KOPT-K1 (cell line): Measurements from ENCODE around the gene PRSS8.
"Not testable (repeated sequence)": the region's sequence is repeated elsewhere in the genome, so short reads cannot be mapped to it uniquely, and the experiment has no call there.

Experiments used
- H3K27ac ChIP-seq: fragments of 200-600 bp; sonication (generic); 2 replicates; pipeline ENCODE4 v1.5.1; 2016; ENCODE audit warnings: antibody characterized with exemption, mild to moderate bottlenecking, low read depth, low read length; ENCODE audit not compliant: poor library complexity, severe bottlenecking
- H3K36me3 ChIP-seq: fragments of 200-600 bp; sonication (generic); 2 replicates; pipeline ENCODE4 v1.5.1; 2017; ENCODE audit warnings: antibody characterized with exemption, mild to moderate bottlenecking, low read length, moderate library complexity; ENCODE audit not compliant: insufficient read depth
- H3K9me3 ChIP-seq: fragments of 200-600 bp; sonication (generic); 2 replicates; pipeline ENCODE4 v1.5.1; 2017; ENCODE audit warnings: antibody characterized with exemption, low read length, mild to moderate bottlenecking; ENCODE audit not compliant: insufficient read depth, poor library complexity, severe bottlenecking

Gene PRSS8

DNA sequence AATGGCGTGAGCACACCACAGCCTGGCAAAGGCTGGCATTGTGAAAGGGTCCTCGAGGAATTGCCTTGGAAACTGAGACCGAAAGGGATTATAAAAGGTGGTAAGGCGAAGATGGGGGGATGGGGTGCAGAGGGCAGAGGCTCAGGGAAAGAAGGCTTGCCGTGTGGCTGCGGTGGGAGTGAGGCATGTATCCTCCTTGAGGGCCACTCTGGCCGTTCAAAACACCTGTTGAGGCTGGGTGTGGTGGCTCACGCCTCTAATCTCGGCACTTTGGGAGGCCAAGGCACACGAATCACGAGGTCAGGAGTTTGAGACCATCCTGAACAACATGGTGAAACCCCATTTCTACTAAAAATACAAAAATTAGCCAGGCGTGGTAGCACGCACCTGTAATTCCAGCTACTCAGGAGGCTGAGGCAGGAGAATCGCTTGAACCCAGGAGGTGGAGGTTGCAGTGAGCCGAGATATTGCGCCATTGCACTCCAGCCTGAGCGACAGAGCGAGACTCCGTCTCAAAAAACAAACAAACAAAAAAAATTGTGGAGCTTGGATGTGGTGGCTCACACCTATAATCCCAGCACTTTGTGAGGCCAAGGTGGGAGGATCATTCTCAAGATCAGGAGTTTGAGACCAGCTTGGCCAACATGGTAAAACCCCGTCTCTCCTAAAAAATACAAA lies 1.4 kb upstream of the PRSS8 start:
- not testable (repeated sequence) for H3K36me3 ChIP-seq, H3K9me3 ChIP-seq, H3K27ac ChIP-seq

DNA sequence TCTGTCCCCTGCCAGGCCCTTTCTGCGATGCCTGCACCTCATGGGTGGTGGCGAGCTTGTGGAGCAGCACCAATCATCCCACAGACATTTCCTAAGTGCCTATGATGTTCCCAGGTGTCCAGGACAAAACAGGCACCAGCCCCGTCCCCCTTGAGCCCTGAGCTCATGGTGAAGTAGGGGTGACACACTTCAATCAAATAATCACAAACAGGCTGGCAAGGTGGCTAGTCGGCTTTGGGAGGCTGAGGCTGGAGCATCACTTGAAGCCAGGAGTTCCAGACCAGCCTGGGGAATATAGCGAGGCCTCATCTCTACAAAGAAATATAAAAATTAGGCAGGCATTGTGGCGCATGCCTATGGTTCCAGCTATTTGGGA lies 748 bp upstream of the PRSS8 start:
- H3K36me3 ChIP-seq: peaks cover 8% of the 10 kb centered on the region
- no peaks in the 10 kb centered on the region for H3K9me3 ChIP-seq
- no peak overlapping the region for H3K27ac ChIP-seq

DNA sequence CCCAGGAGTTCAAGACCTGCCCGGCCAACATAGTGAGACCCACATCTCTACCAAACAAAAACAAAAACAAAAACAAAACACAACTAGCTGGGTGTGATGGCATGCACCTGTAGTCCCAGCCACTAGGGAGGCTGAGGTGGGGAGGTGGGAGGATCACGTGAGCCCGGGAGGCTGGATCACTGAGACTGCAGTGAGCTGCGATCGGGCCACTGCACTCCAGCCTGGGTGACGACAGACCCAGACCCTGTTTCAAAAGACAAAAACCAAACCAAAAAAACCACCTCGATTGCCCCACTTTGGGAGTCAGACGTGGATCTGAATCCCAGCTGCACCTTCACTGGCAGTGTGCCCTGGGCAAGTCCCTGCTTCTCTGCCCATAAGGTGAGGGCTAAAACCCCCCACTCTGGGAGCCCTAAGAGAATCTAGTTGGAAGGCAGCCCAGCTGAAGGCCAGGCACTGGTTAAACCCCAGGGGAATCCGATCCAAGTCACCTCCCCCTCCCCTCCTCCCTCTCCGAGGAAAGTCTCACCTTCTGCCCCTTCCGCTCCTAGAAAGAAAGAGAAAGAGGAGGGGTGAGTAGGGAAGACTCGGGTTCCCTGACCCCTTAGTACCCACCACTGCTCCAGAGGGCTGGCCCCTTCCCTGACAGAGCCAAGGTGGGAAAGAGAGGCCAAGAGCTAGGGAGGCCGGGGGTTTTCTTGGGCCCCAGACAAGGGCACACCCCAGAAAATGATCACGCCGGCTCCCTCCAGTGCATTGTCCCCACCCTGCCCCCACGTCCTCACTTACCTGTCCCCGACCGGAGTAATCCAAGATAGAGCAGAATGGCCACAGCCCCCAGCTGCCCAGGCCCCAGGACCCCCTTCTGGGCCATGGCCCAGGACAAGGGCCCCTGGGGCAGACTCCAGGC lies 647 bp downstream of the PRSS8 start:
- peaks cover 22% of the 10 kb centered on the region for H3K36me3 ChIP-seq
- H3K27ac ChIP-seq: no peak overlapping the region
- no peaks in the 10 kb centered on the region for H3K9me3 ChIP-seq

DNA sequence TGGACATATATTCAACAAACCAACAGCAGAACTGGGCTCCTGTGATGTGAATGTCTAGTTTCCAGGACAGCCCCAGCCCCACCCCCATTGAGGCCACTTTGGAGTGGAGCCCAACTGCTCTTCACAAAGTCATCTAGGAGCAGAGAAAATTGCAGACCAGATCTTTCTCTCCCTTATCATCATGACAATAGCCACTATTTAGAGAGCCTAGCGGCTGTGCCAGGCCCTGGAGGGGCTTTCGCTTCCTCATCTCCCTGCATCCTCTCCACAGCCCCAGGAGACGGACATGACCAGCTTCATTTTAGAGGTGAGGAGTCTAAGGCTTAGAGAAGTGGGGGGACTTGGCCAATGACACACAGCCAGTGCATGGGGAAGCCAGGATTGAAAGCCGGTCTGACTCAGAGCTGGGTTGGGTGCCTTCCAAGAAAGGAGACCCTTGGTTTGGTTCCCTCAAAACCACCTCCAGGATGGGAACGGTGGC lies 1.4 kb downstream of the PRSS8 start:
- Histone ChIP-seq H3K27ac (no peak overlapping the region), H3K9me3 (no peaks in the 10 kb centered on the region), H3K36me3 (peaks cover 30% of the 10 kb centered on the region)

DNA sequence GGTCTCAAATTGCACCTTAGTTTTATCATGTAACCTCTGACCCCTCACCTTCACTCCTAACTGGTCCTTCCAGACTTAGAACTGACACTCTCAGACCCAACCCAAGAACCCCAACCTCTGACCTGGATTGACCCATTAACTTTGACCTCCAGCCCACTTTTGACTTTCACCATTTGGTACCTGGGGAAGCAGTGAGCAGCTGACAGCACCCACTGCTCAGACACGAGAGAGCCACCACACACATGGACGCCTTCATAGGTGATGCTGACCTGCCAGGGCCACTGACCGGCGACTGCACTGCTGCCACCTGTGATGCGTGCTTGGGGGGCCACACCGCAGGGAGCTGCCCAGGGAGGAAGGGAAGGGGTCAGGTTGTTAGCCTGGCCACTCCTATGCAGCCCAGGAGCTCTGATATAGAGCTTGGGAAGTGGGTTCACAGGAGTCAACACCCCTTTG lies 2.5 kb downstream of the PRSS8 start:
- Histone ChIP-seq H3K27ac (no peak overlapping the region), H3K36me3 (peaks cover 31% of the 10 kb centered on the region), H3K9me3 (no peaks in the 10 kb centered on the region)

DNA sequence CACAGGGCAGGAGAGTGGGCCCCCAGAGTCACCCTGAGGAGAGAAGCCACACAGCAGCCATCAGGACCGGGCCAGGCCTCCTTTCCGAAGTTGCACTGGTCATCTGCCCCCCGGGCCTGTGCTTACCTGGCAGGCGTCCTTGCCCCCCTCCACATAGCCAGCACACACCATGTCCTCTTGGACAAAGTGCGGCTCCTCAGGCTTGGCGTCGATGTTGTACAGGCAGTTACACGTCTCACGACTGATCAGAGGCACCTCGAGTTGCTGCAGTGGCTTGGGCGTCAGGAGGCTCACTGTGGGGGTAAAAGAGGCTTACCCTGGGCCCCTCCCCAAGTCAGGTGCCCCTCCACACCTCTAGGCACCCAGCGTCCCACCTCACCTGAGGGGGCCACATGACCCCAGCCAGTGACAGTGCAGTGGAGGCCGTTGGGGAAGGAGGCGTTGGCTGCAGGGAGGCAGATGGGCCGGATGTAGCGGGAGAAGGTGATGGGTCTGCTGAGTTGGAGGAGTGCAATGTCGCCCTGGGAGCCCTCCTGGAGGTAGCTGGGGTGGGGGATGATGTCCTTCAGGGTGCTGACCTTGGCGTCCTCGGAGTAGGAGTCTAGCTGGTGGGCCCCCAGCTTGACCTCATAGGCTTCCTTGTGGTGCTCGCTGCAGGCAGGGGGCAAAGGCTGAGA lies 3.1 kb downstream of the PRSS8 start:
- Histone ChIP-seq H3K9me3 (no peaks in the 10 kb centered on the region), H3K27ac (no peak overlapping the region), H3K36me3 (peaks cover 37% of the 10 kb centered on the region)

DNA sequence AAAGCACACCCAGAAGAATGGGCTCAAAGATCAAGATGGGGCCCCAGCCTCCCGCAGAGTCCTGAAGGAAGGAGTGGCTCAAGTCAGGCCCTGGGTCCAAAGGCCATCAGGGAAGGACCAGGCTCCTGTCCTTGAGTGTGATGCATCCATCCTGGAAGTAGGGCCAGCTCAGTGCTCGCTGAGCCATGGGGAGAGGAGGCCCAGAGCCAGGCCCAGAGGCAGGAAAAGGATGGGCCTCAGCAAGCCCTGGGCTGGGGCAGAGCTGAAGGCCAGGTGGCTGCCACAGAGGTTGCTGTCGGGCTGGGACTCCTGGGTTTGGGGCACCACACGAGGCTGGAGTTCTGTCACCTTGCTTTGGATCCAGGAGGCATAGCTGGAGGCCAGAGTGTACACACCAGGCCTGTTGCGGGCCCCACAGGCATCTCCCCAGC lies 3.7 kb downstream of the PRSS8 start:
- Histone ChIP-seq H3K9me3 (no peaks in the 10 kb centered on the region), H3K36me3 (peaks cover 43% of the 10 kb centered on the region), H3K27ac (no peak overlapping the region)

DNA sequence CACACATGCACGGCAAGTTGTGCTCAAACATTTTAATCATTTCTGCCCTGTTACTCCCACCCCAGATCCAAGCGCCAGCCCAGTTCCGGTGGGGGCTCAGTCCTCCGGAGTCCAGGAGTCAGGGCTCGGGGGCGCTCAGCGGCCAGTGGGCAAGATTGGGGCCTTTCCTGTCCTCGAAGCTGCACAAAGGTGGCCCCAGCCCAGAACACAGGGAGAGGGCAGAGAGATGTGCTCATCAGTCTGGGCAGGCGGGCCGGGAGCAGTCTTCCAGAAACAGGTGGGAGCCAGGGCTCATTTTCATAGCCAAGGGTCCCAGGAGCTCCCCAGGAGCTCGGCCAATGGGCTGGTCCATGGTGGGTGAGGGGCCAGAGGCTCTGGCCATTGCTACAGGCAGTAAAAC lies 4.1 kb downstream of the PRSS8 start:
- no peaks in the 10 kb centered on the region for H3K9me3 ChIP-seq
- peaks cover 48% of the 10 kb centered on the region for H3K36me3 ChIP-seq
- no peak overlapping the region for H3K27ac ChIP-seq

DNA sequence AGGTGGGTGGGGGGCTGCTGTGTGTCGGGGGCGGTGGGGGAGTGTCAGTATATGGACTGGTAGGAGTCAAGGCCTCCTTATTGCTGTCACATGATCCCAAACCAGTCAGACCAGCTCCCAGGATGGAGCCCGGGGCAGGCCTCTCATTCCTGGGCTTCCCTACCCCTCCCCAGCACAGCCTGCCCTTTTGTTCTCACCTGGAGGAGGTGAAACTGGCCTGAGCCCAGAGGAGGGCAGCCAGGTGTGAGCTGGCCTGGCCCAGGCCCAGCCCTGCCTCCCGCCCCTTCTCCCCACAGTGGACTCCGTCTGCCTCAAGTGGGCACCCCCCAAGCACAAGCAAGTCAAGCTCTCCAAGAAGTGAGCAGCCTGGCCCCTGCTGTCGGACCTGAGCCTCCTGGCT lies 4.6 kb downstream of the PRSS8 start:
- H3K36me3 ChIP-seq: peaks cover 48% of the 10 kb centered on the region
- no peak overlapping the region for H3K27ac ChIP-seq
- H3K9me3 ChIP-seq: no peaks in the 10 kb centered on the region

DNA sequence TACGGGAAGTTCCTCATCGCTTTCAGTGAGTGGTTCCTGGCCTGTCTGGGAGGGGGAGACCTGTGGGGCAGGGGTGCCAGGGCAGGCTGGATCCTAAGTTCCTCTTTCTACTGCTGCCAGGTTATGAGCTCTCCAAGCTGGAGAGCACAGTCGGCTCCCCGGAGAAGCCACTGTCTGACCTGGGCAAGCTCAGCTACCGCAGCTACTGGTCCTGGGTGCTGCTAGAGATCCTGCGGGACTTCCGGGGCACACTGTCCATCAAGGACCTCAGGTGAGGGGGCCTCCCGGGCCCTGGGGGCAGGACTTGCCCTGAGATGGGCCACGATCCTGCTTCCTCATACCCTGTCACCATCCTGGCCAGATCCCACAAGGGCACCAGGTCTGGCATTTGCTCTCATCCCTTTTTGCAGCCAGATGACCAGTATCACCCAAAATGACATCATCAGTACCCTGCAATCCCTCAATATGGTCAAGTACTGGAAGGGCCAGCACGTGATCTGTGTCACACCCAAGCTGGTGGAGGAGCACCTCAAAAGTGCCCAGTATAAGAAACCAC lies 5.1 kb downstream of the PRSS8 start:
- Histone ChIP-seq H3K9me3 (no peaks in the 10 kb centered on the region), H3K27ac (no peak overlapping the region), H3K36me3 (peaks cover 48% of the 10 kb centered on the region)

DNA sequence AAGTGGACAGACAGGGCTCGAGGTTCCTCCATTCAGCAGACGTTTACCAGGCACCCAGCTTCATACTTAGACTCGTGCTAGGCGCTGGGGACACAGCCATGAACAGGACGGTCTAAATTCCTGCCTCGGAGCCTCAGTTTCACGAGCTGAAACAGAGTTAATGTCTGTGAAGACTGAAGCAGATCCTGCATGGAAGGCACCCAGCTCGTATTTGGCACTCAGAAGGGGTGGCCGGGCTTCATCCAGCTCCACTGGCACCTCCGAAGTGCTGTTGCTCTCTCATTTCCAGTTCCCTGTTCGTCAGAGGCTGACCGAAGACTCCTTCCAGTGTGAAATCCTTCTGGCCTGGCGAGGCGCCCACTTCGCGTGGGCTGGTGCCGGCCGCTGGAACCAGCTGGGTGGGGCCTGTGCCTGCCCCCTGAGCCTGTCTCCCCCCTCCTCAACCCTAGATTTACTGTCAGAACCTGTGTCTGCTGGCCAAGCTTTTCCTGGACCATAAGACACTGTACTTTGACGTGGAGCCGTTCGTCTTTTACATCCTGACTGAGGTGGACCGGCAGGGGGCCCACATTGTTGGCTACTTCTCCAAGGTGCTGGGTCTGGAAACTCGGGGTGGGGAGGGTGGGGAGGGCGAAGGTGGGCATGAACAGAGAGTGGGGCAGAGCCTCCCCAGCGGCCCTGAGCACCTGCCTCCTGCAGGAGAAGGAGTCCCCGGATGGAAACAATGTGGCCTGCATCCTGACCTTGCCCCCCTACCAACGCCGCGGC lies 5.8 kb downstream of the PRSS8 start:
- Histone ChIP-seq H3K9me3 (no peaks in the 10 kb centered on the region), H3K27ac (no peak overlapping the region), H3K36me3 (peaks cover 48% of the 10 kb centered on the region)

DNA sequence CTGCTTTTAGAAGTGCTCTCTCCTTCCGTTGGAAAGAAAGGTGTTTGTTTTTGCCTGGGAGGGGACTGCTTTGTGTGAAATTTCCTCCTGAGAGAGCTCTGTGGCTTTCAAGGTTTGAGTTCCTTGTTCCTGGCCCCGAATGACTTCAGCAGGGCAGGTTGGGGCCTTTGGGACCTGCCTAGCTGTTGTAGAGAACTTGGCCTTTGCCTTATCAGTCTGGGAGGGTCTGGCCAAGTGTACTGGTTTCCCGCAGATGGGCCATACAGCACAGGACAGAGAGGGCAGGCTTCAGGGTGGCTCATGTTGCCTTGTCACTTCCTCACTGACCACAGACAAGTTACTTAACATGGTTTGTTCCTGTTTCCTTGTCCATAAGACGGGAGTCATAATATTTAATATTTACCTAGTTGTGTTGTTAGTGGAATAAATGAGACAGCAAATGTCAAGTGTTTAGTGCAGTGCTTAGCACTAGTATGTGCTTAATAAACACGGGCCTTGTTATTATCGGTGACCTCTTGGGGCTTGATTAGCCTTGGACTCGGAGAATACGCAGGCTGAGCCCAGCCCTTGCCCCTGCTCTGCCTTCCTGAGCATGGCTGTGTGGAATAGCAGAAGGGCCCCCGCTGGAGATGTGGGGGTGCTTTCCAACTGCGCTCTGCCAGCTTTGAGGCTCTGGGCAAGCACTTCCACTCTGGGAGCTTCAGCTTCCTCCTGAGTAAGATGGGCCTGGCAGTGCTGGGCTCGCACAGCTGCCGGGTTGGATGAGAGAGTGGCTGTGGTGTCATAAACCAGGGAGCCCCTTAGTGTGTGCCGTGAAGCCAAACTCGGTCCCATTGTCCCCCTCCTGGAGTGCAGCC lies 6.6 kb downstream of the PRSS8 start:
- Histone ChIP-seq H3K9me3 (no peaks in the 10 kb centered on the region), H3K27ac (no peak overlapping the region), H3K36me3 (peaks cover 54% of the 10 kb centered on the region)

DNA sequence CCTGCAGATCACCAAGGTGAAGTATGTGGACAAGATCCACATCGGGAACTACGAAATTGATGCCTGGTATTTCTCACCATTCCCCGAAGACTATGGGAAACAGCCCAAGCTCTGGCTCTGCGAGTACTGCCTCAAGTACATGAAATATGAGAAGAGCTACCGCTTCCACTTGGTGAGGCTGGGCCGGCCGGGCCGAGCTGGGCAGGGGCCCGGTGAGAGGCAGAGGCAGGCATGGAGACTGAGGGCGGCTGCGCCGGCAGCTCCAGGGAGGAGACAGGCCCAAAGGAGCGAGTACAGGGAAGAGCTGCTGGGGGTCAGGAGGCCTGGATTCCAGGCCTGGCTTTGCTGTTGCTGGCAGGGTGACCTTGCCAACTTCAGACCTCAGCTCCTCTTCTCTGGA lies 8.3 kb downstream of the PRSS8 start:
- peaks cover 71% of the 10 kb centered on the region for H3K36me3 ChIP-seq
- no peak overlapping the region for H3K27ac ChIP-seq
- H3K9me3 ChIP-seq: no peaks in the 10 kb centered on the region

DNA sequence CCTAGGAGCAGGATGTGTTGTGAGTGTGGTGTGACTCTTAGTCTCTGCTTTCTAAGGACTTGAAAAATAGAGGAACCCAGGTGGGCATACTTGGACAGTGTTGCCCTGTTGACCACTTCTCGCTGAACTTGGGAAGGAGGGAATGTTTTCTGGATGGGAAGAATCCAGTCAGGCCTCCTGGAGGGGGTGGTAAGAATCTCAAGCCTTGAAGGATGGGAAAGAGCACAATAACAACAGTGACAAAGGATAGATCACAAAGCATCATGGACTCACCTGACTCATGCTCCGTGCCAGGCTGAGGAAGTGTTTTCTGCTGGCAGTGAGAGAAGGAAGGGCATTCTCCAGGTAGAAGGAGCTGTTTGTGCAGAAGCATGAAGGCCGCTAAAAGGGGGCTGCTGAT lies 9.7 kb downstream of the PRSS8 start:
- H3K9me3 ChIP-seq: no peaks in the 10 kb centered on the region
- no peak overlapping the region for H3K27ac ChIP-seq
- peaks cover 72% of the 10 kb centered on the region for H3K36me3 ChIP-seq
